ENCODE data around the gene ZBTB7C. TPM values are rescaled to one million over a fixed set of nuclear protein-coding genes. Genes with fewer than 3 reads are reported as not detected.

Gene ZBTB7C
- total RNA-seq, 1 experiment from 2014 or later = 0.32 TPM

DNA sequence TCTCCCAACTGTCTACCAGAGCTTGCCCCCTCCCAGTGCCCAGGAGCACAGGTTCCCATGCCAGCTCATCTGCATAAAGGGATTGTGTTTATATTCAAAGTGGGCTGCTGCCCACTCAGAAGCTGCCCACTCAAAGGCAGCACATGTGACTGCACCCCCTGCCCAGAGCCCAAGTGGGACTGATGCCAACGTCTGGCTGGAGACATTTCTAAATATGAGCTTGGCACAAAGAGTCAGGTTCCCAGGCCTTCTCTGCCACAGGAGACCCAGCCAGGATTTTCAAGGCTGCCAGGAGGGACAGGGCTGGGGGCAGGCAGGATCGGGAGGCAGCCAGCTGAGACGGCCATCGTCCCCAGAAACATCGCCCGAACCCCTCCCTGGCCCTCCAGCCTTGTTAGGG, 67.1 kb downstream of the ZBTB7C start:
- Histone ChIP-seq H3K36me3 (ENCODE audit: insufficient read depth, low read length, poor library complexity, severe bottlenecking) (no peaks in the 10 kb centered on the region), H3K27ac (ENCODE audit: low read depth, low read length, poor library complexity, severe bottlenecking) (no peak overlapping the region), H3K27me3 (replicated peaks; ENCODE audit: insufficient read depth, low read depth, low read length, poor library complexity) (no peaks in the 10 kb centered on the region), H3K4me3 (ENCODE audit: low read depth, low read length, poor library complexity, severe bottlenecking) (no peak overlapping the region), H3K9me3 (ENCODE audit: low read depth, low read length, poor library complexity, severe bottlenecking) (no peaks in the 10 kb centered on the region), H3K4me1 (ENCODE audit: insufficient read depth, low read length, poor library complexity, severe bottlenecking) (peaks cover 6% of the 10 kb centered on the region)
- ChIA-PET POLR2A (ENCODE audit: low non-redundant PET) (no interaction called here), CTCF (no interaction called here)
- no peak for DNase-seq (ENCODE audit: low spot score)
- intact Hi-C loops (cut with micrococcal nuclease; ENCODE audit: unreplicated experiment) = no loop called here
- BruUV-seq (replicated peaks) = no TSS peak
- TF ChIP-seq, protein P1, sequence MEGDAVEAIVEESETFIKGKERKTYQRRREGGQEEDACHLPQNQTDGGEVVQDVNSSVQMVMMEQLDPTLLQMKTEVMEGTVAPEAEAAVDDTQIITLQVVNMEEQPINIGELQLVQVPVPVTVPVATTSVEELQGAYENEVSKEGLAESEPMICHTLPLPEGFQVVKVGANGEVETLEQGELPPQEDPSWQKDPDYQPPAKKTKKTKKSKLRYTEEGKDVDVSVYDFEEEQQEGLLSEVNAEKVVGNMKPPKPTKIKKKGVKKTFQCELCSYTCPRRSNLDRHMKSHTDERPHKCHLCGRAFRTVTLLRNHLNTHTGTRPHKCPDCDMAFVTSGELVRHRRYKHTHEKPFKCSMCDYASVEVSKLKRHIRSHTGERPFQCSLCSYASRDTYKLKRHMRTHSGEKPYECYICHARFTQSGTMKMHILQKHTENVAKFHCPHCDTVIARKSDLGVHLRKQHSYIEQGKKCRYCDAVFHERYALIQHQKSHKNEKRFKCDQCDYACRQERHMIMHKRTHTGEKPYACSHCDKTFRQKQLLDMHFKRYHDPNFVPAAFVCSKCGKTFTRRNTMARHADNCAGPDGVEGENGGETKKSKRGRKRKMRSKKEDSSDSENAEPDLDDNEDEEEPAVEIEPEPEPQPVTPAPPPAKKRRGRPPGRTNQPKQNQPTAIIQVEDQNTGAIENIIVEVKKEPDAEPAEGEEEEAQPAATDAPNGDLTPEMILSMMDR (conservative IDR thresholded peaks at IDR 0.05; ENCODE audit: low read depth, low read length) = no peak
- no peak for TF ChIP-seq EZH2 (IDR thresholded peaks at IDR 0.05; ENCODE audit: borderline replicate concordance, low read depth, low read length, poor library complexity, severe bottlenecking)

DNA sequence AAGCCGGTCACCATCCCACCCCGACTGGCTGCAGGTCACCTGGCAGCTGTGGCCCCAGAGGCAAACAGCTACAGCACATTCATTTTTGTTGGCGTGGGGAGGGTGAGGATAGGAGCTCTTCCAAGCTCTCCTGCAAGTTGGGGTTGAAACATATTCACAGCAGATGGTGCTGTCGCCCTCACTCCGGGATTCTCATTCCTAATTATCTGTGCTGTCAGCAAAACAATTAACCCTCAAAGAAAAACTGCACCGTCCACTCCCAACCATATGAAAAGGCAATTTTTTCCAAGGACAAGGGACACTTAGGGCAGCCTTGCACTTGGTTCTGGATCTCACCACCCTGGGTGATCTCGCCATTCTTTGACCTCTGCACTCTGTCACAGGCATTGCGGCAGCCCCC, 68.6 kb downstream of the ZBTB7C start:
- no TSS peak for BruUV-seq (replicated peaks)
- Histone ChIP-seq H3K9me3 (ENCODE audit: low read depth, low read length, poor library complexity, severe bottlenecking) (no peaks in the 10 kb centered on the region), H3K36me3 (ENCODE audit: insufficient read depth, low read length, poor library complexity, severe bottlenecking) (no peaks in the 10 kb centered on the region), H3K27ac (ENCODE audit: low read depth, low read length, poor library complexity, severe bottlenecking) (no peak overlapping the region), H3K27me3 (replicated peaks; ENCODE audit: insufficient read depth, low read depth, low read length, poor library complexity) (no peaks in the 10 kb centered on the region), H3K4me3 (ENCODE audit: low read depth, low read length, poor library complexity, severe bottlenecking) (no peak overlapping the region), H3K4me1 (ENCODE audit: insufficient read depth, low read length, poor library complexity, severe bottlenecking) (peaks cover 6% of the 10 kb centered on the region)
- POLR2A ChIA-PET (ENCODE audit: low non-redundant PET) = interaction anchor here (0.6 kb wide), 1 partner anchor 20 kb away, joined by 4 read pairs; no protein-coding TSS in a partner anchor
- TF ChIP-seq EZH2 (IDR thresholded peaks at IDR 0.05; ENCODE audit: borderline replicate concordance, low read depth, low read length, poor library complexity, severe bottlenecking) = no peak
- TF ChIP-seq, protein P1 (conservative IDR thresholded peaks at IDR 0.05; ENCODE audit: low read depth, low read length) = no peak
- intact Hi-C loops (cut with micrococcal nuclease; ENCODE audit: unreplicated experiment) = no loop called here
- no peak for DNase-seq (ENCODE audit: low spot score)
- CTCF ChIA-PET = no interaction called here

DNA sequence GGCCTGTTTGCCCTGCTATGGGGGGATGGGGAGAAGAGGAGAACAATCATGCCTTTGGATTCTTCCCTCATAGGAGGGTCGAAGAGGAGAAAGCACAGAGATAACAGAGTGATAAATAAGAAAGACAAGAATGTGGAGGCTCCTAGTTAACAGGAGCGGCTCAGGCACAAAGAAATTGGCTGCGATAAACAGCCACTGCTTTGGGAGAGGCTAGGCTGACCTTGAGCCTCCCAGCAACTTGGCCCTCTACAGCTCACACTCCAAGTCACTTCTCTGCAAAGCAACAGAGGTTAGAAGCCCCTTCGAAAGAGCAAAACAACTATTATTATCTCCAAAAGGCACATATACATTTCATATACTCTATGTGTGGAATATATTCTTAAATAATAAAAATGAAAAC, 69.5 kb downstream of the ZBTB7C start:
- no peak for TF ChIP-seq EZH2 (IDR thresholded peaks at IDR 0.05; ENCODE audit: borderline replicate concordance, low read depth, low read length, poor library complexity, severe bottlenecking)
- TF ChIP-seq, protein P1 (conservative IDR thresholded peaks at IDR 0.05; ENCODE audit: low read depth, low read length) = no peak
- H3K9me3 ChIP-seq (ENCODE audit: low read depth, low read length, poor library complexity, severe bottlenecking) = no peaks in the 10 kb centered on the region
- H3K27me3 ChIP-seq (replicated peaks; ENCODE audit: insufficient read depth, low read depth, low read length, poor library complexity) = no peaks in the 10 kb centered on the region
- no peaks in the 10 kb centered on the region for H3K36me3 ChIP-seq (ENCODE audit: insufficient read depth, low read length, poor library complexity, severe bottlenecking)
- no peak overlapping the region for H3K27ac ChIP-seq (ENCODE audit: low read depth, low read length, poor library complexity, severe bottlenecking)
- no peak for DNase-seq (ENCODE audit: low spot score)
- intact Hi-C loops (cut with micrococcal nuclease; ENCODE audit: unreplicated experiment) = no loop called here
- H3K4me3 ChIP-seq (ENCODE audit: low read depth, low read length, poor library complexity, severe bottlenecking) = no peak overlapping the region
- H3K4me1 ChIP-seq (ENCODE audit: insufficient read depth, low read length, poor library complexity, severe bottlenecking) = peaks cover 6% of the 10 kb centered on the region
- ChIA-PET CTCF (no interaction called here), POLR2A (ENCODE audit: low non-redundant PET) (no interaction called here)
- no TSS peak for BruUV-seq (replicated peaks)
